ENCODE data around the gene DYRK2. TPM values are rescaled to one million over a fixed set of nuclear protein-coding genes. Genes with fewer than 3 reads are reported as not detected.
"Not testable (repeated sequence)": the region's sequence is repeated elsewhere in the genome, so short reads cannot be mapped to it uniquely, and the experiment has no call there.

Gene DYRK2
- total RNA-seq, 1 donor from 2014 or later: 79.9 TPM

DNA sequence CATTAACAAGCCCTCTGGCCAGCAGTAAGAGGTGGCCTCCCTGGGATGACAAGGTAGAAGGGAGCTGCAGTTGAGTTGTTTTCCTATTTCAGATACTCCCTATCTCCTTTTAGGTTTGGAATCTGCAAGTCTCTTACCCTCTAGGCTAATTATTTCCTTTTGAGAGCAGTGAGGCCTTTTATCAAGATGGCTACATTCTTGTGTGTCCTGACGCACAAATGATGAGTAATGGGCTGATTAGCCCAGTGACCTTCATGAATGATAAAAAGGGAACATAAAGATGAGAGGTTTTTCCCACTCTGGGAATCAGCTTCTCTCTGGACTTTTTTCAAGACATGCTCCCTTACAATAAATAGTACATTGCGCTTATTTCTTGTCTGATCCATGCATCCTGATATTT is 22.9 kb downstream of the DYRK2 start:
- no peak for DNase-seq

GRCh38 chr12:67671892-67672291 is 23.3 kb downstream of the DYRK2 start:
- DNase-seq: no peak

GRCh38 chr12:67672507-67672906 is 24.0 kb downstream of the DYRK2 start:
- DNase-seq: not testable (repeated sequence)

DNA sequence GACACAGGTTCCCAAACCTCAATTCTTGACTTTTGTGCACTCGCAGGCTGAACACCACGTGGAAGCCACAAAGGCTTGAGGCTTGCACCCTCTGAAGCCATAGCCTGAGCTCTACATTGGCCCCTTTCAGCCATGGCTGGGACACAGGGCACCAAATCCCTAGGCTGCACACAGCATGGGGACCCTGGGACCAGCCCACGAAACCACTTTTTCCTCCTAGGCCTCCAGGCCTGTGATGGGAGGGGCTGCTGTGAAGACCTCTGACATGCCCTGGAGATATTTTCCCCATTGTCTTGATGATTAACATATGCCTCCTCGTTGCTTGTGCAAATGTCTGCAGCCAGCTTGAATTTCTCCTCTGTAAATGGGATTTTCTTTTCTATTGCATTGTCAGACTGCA is 25.0 kb downstream of the DYRK2 start:
- not testable (repeated sequence) for DNase-seq

GRCh38 chr12:67674417-67674816 is 25.9 kb downstream of the DYRK2 start:
- no peak for DNase-seq

- no peak for DNase-seq
These were observed 28.1 kb downstream of the DYRK2 start for GRCh38 chr12:67676624-67677023.

- DNase-seq: no peak
These were observed 28.6 kb downstream of the DYRK2 start for GRCh38 chr12:67677166-67677565.

DNA sequence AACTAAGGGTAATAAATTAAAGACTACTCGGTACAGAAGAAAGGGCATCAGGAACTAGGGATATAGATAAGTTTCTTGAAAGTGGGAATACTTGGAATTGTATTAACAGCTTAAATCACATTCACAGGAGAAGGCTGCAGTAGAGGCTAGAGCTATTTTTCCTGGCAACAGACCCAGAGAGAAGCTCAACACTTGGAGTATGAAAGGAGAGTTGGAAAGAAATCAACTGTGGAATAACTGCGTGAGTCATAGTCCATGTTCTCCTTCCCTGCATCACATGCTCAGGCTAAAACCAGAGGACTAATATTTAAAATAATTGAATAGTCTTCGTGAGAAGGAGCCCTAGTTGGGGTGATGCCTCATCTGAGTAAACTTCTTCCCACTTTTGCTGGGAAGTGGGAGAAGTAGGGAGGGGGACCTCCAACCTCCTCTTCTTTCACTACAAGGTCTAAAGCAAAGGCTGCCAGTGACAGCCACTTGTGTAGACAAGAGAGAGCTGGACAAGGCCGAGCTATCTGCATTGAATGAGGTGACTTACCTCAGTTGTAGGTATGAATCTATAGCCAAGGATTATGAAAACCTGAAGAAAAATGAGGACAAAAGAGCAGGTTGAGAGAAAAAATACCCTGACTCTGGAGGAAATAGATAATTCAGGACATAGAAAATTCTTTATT is 32.7 kb downstream of the DYRK2 start:
- DNase-seq: peak; percentile 76

- no peak for DNase-seq
These were observed 33.5 kb downstream of the DYRK2 start for GRCh38 chr12:67681941-67682620.

DNA sequence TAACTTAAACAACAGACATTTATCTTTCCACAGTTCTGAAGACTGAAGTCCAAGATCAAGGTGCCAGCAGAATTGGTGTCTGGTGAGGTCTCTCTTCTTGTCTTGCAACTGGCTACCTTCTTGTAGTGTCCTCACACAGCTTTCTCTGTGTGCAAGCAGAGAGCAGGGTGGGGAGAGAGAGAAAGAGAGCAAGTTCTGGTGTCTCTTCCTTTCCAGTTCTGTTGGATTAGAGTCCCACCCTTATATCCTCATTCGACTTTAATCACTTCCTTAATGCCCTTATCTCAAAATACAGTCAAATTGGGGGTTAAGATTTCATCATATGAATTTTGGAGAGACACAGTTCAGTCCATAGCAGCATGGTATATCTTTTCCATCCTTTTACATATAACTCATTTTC is 40.8 kb downstream of the DYRK2 start:
- no peak for DNase-seq

DNA sequence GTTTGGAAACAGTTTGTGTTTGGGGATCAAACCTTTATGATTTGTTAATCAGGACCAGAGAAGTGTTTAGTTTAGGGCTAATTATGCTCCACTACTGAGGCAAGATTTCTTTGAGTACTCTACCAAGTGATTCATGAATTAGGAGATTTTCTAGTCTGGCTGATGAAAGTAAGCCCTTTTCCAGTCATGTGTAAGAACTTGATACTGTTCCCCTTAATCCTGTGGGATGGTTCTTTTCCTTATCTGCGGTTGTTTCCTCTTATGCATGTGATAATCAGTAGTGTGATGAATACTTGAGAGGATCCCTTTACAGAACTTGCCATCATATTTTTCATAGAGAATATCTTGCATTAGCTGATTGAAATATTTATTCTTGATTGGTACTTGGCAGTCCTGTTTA is 42.1 kb downstream of the DYRK2 start:
- DNase-seq: no peak

GRCh38 chr12:67691220-67691619 is 42.7 kb downstream of the DYRK2 start:
- no peak for DNase-seq

DNA sequence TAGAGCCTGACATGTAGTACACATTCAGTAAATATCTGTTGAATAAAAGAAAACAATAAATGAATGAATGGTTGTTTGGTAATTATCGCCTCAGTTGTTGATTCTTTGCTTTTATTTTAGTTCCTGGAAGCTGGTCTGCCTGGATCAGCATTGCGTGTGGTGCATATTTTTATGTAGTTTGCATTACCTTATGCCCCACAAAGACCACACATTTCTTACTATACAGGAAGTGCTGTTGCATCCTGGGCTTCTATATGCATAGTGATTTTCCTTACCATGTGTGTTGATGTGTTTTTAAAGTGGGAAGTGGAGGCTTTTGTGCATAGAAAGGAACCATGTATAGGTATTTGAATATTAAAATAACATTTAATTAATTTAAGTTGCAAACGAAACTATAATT is 43.6 kb downstream of the DYRK2 start:
- no peak for DNase-seq

GRCh38 chr12:67692966-67693365 is 44.4 kb downstream of the DYRK2 start:
- DNase-seq: no peak

DNA sequence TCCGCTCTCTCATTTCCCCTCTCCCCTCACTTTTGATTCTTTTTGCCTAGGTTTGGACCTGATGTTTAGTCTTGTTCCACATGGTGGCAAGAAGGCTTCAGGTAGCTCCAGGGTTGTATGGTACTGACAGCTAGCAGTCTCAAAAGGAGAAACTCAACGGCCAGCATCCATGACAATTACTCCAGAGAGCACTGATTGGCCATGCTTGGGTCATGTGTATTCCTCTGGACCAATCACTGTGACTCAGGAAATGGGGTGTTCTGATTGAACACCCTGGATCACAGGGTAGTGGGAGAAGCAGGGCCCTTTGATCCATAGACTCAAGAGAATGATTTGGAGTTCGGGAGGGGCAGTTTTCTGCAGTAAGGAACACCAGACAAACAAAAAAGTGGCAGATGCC is 45.3 kb downstream of the DYRK2 start:
- DNase-seq: no peak

DNA sequence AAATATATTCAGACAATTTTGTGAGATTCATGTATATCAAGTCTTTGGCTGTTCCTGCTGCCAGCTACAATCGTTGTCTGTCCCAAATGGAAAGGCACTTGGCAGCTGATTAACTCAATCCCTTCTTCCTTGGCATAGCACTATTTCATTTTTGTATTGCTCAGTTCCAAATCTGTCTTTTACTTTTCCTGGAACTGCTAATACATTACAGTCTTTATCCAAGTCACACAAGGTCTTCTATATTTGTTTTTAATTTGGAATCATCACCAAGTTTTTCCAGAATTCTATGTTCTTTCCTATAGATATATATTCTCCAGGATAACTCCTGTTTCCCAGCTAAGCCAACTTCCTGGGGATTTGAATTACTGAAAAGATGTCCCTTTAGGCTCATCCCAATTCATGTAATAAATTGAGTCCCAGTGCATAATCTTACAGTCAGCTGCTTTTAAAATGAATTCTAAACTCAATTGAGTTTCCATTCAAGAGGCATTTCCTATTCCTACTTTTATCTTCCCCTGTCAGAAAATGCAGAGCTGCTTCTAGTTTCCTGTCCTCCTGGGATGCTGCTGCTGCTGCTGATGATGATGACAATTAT is 45.9 kb downstream of the DYRK2 start:
- DNase-seq: no peak

DNA sequence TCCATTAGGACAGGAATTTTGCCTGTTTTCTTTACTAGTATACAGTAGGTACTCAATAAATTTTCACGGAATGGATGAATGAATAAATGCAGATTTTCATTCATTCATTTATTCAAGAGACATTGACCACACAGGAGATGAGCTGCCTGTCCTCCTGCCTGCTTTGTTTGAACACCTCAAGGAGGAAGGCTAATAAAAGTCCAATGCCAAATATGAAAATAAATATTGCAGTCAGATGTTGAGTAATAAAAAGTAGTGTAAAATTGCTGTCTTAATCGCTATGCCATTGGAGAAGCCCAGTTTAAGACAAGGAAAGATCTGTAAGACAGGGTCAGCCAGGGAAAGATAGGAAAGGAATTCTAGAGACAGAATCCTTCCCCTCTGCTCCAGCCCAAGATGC is 47.4 kb downstream of the DYRK2 start:
- no peak for DNase-seq

DNA sequence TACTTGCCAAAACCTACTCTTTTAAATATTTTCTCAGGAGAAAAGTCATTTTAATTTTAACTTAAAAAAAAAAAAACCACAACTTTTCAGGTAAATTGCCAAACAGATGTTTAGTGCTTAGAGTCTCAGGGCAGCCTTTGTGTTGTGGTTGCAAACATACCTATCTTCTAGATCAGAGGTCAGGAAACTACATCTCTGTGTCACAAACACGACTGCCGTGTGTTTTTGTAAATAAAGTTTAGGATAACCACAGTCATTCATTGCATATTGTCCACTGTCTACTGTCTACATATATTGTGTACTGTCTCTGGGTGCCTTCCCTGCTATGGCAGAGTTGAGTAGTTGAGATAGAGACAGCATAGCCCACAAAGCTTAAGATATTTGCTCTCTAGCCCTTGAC is 48.9 kb downstream of the DYRK2 start:
- no peak for DNase-seq

- no peak for DNase-seq
These were observed 49.4 kb downstream of the DYRK2 start for GRCh38 chr12:67697967-67698366.

- no peak for DNase-seq
These were observed 50.4 kb downstream of the DYRK2 start for GRCh38 chr12:67698672-67699581.

DNA sequence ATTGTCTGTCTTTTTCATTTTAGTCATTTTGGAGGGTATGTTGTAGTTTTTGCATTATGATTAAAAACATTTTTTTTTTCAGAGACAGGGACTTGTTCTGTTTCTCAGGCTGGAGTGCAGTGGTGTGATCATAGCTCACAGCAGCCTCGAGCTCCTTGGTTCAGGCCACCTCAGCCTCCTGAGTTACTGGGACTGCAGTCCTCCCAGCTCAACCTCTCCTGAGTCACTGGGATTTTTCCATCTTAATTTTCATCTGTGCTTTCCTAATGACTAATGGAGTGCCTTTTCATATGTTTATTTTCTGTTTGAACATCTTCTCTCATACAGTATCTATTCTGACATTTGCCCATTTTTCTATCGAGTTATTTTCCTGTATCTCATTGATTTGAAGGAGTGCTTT is 52.6 kb downstream of the DYRK2 start:
- DNase-seq: no peak

GRCh38 chr12:67702136-67702535 is 53.6 kb downstream of the DYRK2 start:
- DNase-seq: no peak

GRCh38 chr12:67704071-67704470 is 55.5 kb downstream of the DYRK2 start:
- DNase-seq: no peak

Data from tongue (tissue), 2 donors.